H9 (cell line): ENCODE data around the gene NUP58. TPM values are rescaled to one million over a fixed set of nuclear protein-coding genes. Genes with fewer than 3 reads are reported as not detected.
A peak's percentile ranks its signal among the peaks of the same experiment; 100 is the strongest.
"Not testable (repeated sequence)": the region's sequence is repeated elsewhere in the genome, so short reads cannot be mapped to it uniquely, and the experiment has no call there.

ENCODE experiments used
- DNase-seq: peaks from one replicate; pipeline ENCODE4 v3.0.0-alpha.2; 2017
- H2AFZ ChIP-seq: one replicate; pipeline ENCODE4 v1.6.1; 2013; ENCODE audit warnings: mild to moderate bottlenecking, low read length, control low read depth, moderate library complexity
- H2AK5ac ChIP-seq: 2 replicates; pipeline ENCODE4 v1.6.1; 2013; ENCODE audit warnings: low read length, control low read depth, mixed read lengths; ENCODE audit not compliant: insufficient read length
- H2BK120ac ChIP-seq: one replicate; pipeline ENCODE4 v1.6.1; 2013; ENCODE audit warnings: low read depth, mild to moderate bottlenecking, low read length, control low read depth, inconsistent platforms; ENCODE audit not compliant: poor library complexity, severe bottlenecking
- H2BK12ac ChIP-seq: 2 replicates; pipeline ENCODE4 v1.6.1; 2013; ENCODE audit warnings: low read length, control low read depth, mixed read lengths, low read depth; ENCODE audit not compliant: insufficient read length
- H2BK15ac ChIP-seq: 2 replicates; pipeline ENCODE4 v1.6.1; 2013; ENCODE audit warnings: low read depth, low read length, control low read depth
- H2BK20ac ChIP-seq: one replicate; pipeline ENCODE4 v1.6.1; 2013; ENCODE audit warnings: low read depth, mild to moderate bottlenecking, low read length, control low read depth, inconsistent platforms; ENCODE audit not compliant: poor library complexity, severe bottlenecking
- H2BK5ac ChIP-seq: 2 replicates; pipeline ENCODE4 v1.6.1; 2013; ENCODE audit warnings: low read length, control low read depth, mixed read lengths; ENCODE audit not compliant: insufficient read length
- H3K14ac ChIP-seq: 2 replicates; pipeline ENCODE4 v1.6.1; 2013; ENCODE audit warnings: low read length, control low read depth; ENCODE audit not compliant: insufficient read depth
- H3K18ac ChIP-seq: 2 replicates; pipeline ENCODE4 v1.6.1; 2013; ENCODE audit warnings: low read depth, mild to moderate bottlenecking, mixed read lengths, low read length, control low read depth; ENCODE audit not compliant: insufficient read length
- H3K23ac ChIP-seq: 2 replicates; pipeline ENCODE4 v1.6.1; 2013; ENCODE audit warnings: low read length, control low read depth, mixed read lengths, low read depth; ENCODE audit not compliant: insufficient read length
- H3K23me2 ChIP-seq: 2 replicates; pipeline ENCODE4 v1.6.1; 2013; ENCODE audit warnings: low read depth, mild to moderate bottlenecking, mixed read lengths, low read length, control low read depth; ENCODE audit not compliant: insufficient read length, poor library complexity, severe bottlenecking
- H3K27ac ChIP-seq: 2 replicates; pipeline ENCODE4 v1.5.1; 2013; ENCODE audit warnings: low read length, control low read depth, mixed read lengths, low read depth; ENCODE audit not compliant: insufficient read length
- H3K27me3 ChIP-seq: 2 replicates; pipeline ENCODE4 v1.6.1; 2013; ENCODE audit warnings: low read length, control low read depth, inconsistent platforms; ENCODE audit not compliant: insufficient read depth
- H3K4ac ChIP-seq: 2 replicates; pipeline ENCODE4 v1.6.1; 2013; ENCODE audit warnings: low read depth, mild to moderate bottlenecking, control low read depth, inconsistent platforms, low read length, moderate library complexity
- H3K4me1 ChIP-seq: 2 replicates; pipeline ENCODE4 v1.6.1; 2013; ENCODE audit warnings: low read length, control low read depth, inconsistent platforms; ENCODE audit not compliant: insufficient read depth
- H3K4me2 ChIP-seq: 2 replicates; pipeline ENCODE4 v1.6.1; 2013; ENCODE audit warnings: low read length, control low read depth, mixed read lengths; ENCODE audit not compliant: insufficient read length, insufficient read depth
- H3K56ac ChIP-seq: 2 replicates; pipeline ENCODE4 v1.6.1; 2013; ENCODE audit warnings: low read depth, mild to moderate bottlenecking, mixed read lengths, low read length, control low read depth; ENCODE audit not compliant: insufficient read length
- H3K79me1 ChIP-seq: 2 replicates; pipeline ENCODE4 v1.6.1; 2013; ENCODE audit warnings: low read depth, mild to moderate bottlenecking, moderate library complexity, low read length, control low read depth, inconsistent platforms; ENCODE audit not compliant: insufficient read depth, poor library complexity, severe bottlenecking
- H3K79me2 ChIP-seq: 2 replicates; pipeline ENCODE4 v1.6.1; 2013; ENCODE audit warnings: low read length, control low read depth, inconsistent platforms; ENCODE audit not compliant: insufficient read depth
- H3K9ac ChIP-seq: 2 replicates; pipeline ENCODE4 v1.6.1; 2013; ENCODE audit warnings: low read length, control low read depth, mixed read lengths; ENCODE audit not compliant: insufficient read length; ENCODE audit errors: extremely low read depth
- H3K9me3 ChIP-seq: one replicate; pipeline ENCODE4 v1.6.1; 2013; ENCODE audit warnings: low read depth, low read length, inconsistent platforms; ENCODE audit not compliant: control insufficient read depth
- H3T11ph ChIP-seq: one replicate; pipeline ENCODE4 v1.6.1; 2013; ENCODE audit warnings: mild to moderate bottlenecking, low read length, control low read depth, inconsistent platforms
- H4K20me1 ChIP-seq: one replicate; pipeline ENCODE4 v1.6.1; 2013; ENCODE audit not compliant: control insufficient read depth, insufficient read length, insufficient read depth
- H4K5ac ChIP-seq: 2 replicates; pipeline ENCODE4 v1.6.1; 2013; ENCODE audit warnings: low read depth, mild to moderate bottlenecking, mixed read lengths, low read length, control low read depth; ENCODE audit not compliant: insufficient read length
- H4K8ac ChIP-seq: replicated peaks from 2 replicates; pipeline ENCODE4 v1.6.1; 2013; ENCODE audit warnings: low read length, control low read depth, mixed read lengths, low read depth; ENCODE audit not compliant: insufficient read length
- H4K91ac ChIP-seq: 2 replicates; pipeline ENCODE4 v1.6.1; 2013; ENCODE audit warnings: low read depth, mild to moderate bottlenecking, moderate library complexity, mixed read lengths, low read length, control low read depth; ENCODE audit not compliant: insufficient read length
- H3K27ac Mint-ChIP-seq, 3 experiments: 2 replicates in 2 of 3; 3 replicates in 1 of 3; pipeline ENCODE4 v1.8.0; 2020 to 2021; ENCODE audit warnings: mixed read lengths in 3 of 3, mild to moderate bottlenecking in 1 of 3, moderate library complexity in 1 of 3
- H3K27me3 Mint-ChIP-seq: 2 replicates; pipeline ENCODE4 v1.8.0; 2021; ENCODE audit warnings: low read depth, mild to moderate bottlenecking, moderate library complexity, mixed read lengths
- H3K36me3 Mint-ChIP-seq, 3 experiments: 2 replicates in 2 of 3; 3 replicates in 1 of 3; pipeline ENCODE4 v1.8.0; 2020 to 2021; ENCODE audit warnings: low read depth in 3 of 3, mixed read lengths in 3 of 3; ENCODE audit not compliant: insufficient read depth in 1 of 3
- H3K4me1 Mint-ChIP-seq, 2 experiments: 2 replicates each; pipeline ENCODE4 v1.8.0; 2020; ENCODE audit warnings: mixed read lengths in 2 of 2
- H3K4me3 Mint-ChIP-seq, 2 experiments: 2 replicates in 1 of 2; 3 replicates in 1 of 2; pipeline ENCODE4 v1.8.0; 2020 to 2021; ENCODE audit warnings: mild to moderate bottlenecking in 2 of 2, mixed read lengths in 2 of 2, moderate library complexity in 1 of 2
- H3K9me3 Mint-ChIP-seq, 2 experiments: 2 replicates in 1 of 2; 3 replicates in 1 of 2; pipeline ENCODE4 v1.8.0; 2020; ENCODE audit warnings: mild to moderate bottlenecking in 2 of 2, mixed read lengths in 2 of 2, moderate library complexity in 1 of 2
- CTCF ChIP-seq: fragments of 200-600 bp; sonication (generic); conservative IDR thresholded peaks from 3 replicates; pipeline ENCODE4 v1.8.0; 2021; ENCODE audit warnings: antibody characterized with exemption, mild to moderate bottlenecking
- WGBS: extraction: QIAGEN DNeasy Blood & Tissue Kit; methylation state at CpG from one replicate; pipeline ENCODE4 v1.1.7; 2013; ENCODE audit warnings: missing lambda C conversion rate, low lambda C conversion rate, mixed read lengths; ENCODE audit not compliant: insufficient read length; ENCODE audit errors: extremely low coverage; 5-methylcytosine and 5-hydroxymethylcytosine counted together
- total RNA-seq: library from RNA; stranded (reverse); gene quantifications from 2 replicates; pipeline ENCODE4 v1.2.1, GENCODE V29; 2021

The NUP58 gene
- total RNA-seq, 1 experiment from 2014 or later = 77.6 TPM

- Mint-ChIP-seq H3K36me3 (peaks cover 29 to 71% (median 69%) of the 10 kb centered on the region in 3 experiments), H3K4me1 (no peaks in the 10 kb centered on the region), H3K4me3 (no peak overlapping the region), H3K27me3 (no peaks in the 10 kb centered on the region), H3K9me3 (no peaks in the 10 kb centered on the region; a peak in 1 of 5 replicates), H3K27ac (no peak overlapping the region; a peak in 2 of 7 replicates)
- Histone ChIP-seq H3K56ac (no peak overlapping the region), H3K9me3 (no peaks in the 10 kb centered on the region), H3K23ac (no peak overlapping the region), H3K4me2 (no peak overlapping the region), H3K9ac (no peak overlapping the region), H3K27me3 (no peaks in the 10 kb centered on the region), H2BK120ac (no peak overlapping the region), H3K23me2 (no peaks in the 10 kb centered on the region), H4K91ac (no peak overlapping the region), H3K79me2 (0 out of 2 replicates have a peak, but pooled peaks cover 3% of the 10 kb centered on the region), H2AK5ac (no peak overlapping the region), H2BK15ac (no peak overlapping the region), H2BK12ac (no peak overlapping the region), H3T11ph (no peak overlapping the region), H3K4ac (no peak overlapping the region), H2BK5ac (no peak overlapping the region), H2BK20ac (no peak overlapping the region), H4K8ac (no peak overlapping the region), H3K79me1 (no peaks in the 10 kb centered on the region), H3K27ac (no peak overlapping the region), H3K4me1 (no peaks in the 10 kb centered on the region), H2AFZ (no peak overlapping the region), H3K14ac (no peak overlapping the region), H4K20me1 (no peaks in the 10 kb centered on the region), H4K5ac (no peak overlapping the region), H3K18ac (no peak overlapping the region)
- TF ChIP-seq CTCF = no peak
- no peak for DNase-seq
- no CpG with 5 or more reads among the region's 3 CpGs for WGBS
These were observed 9.5 kb downstream of the NUP58 start for GRCh38 chr13:25310891-25311290.

- H3K14ac ChIP-seq, H4K5ac ChIP-seq, H2BK5ac ChIP-seq, H4K91ac ChIP-seq, H3T11ph ChIP-seq, H4K8ac ChIP-seq, H2AFZ ChIP-seq, H3K79me1 ChIP-seq, H3K23ac ChIP-seq, H3K4me2 ChIP-seq, H3K4ac ChIP-seq, H3K9ac ChIP-seq, H3K27me3 Mint-ChIP-seq, H2BK15ac ChIP-seq, H3K9me3 ChIP-seq, H3K56ac ChIP-seq, H3K18ac ChIP-seq, H3K4me3 Mint-ChIP-seq, H3K27ac ChIP-seq, H2AK5ac ChIP-seq, H2BK20ac ChIP-seq, H2BK12ac ChIP-seq, H3K4me1 ChIP-seq, H3K4me1 Mint-ChIP-seq, H4K20me1 ChIP-seq, H3K79me2 ChIP-seq, H3K27me3 ChIP-seq, H2BK120ac ChIP-seq, H3K23me2 ChIP-seq, DNase-seq, H3K9me3 Mint-ChIP-seq: not testable (repeated sequence)
- peaks cover 11 to 65% (median 53%) of the 10 kb centered on the region in 3 experiments; a peak in 6 of 7 replicates for H3K36me3 Mint-ChIP-seq
- peak overlapping the region in 1 of 3 experiments; percentile 36; a peak in 1 of 7 replicates for H3K27ac Mint-ChIP-seq
- WGBS = no CpG with 5 or more reads among the region's 4 CpGs
These were observed 17.5 kb downstream of the NUP58 start for GRCh38 chr13:25318946-25319345.
